HEK293T (cell line): ENCODE measurements around the gene PIK3R5.

ENCODE experiments used
- BHLHE40 ChIP-seq: fragments of 450-650 bp; IDR thresholded peaks from 2 replicates; pipeline ENCODE4 v1.6.1; 2016; ENCODE audit warnings: mild to moderate bottlenecking, moderate library complexity, borderline replicate concordance
- FOXK2 ChIP-seq: fragments of 450-650 bp; IDR thresholded peaks from 2 replicates; pipeline ENCODE4 v1.6.1; 2016; ENCODE audit warnings: mild to moderate bottlenecking
- FOXM1 ChIP-seq: fragments of 450-650 bp; IDR thresholded peaks from 2 replicates; pipeline ENCODE4 v1.6.1; 2017; ENCODE audit warnings: mild to moderate bottlenecking, borderline replicate concordance
- HDGF ChIP-seq: fragments of 450-650 bp; IDR thresholded peaks from 2 replicates; pipeline ENCODE4 v1.6.1; 2017; ENCODE audit warnings: antibody characterized with exemption, borderline replicate concordance
- LEF1 ChIP-seq: fragments of 450-650 bp; IDR thresholded peaks from 2 replicates; pipeline ENCODE4 v1.6.1; 2017; ENCODE audit warnings: mild to moderate bottlenecking, borderline replicate concordance
- SUZ12 ChIP-seq: fragments of 450-650 bp; IDR thresholded peaks from 2 replicates; pipeline ENCODE4 v1.6.1; 2016; ENCODE audit warnings: mild to moderate bottlenecking

DNA sequence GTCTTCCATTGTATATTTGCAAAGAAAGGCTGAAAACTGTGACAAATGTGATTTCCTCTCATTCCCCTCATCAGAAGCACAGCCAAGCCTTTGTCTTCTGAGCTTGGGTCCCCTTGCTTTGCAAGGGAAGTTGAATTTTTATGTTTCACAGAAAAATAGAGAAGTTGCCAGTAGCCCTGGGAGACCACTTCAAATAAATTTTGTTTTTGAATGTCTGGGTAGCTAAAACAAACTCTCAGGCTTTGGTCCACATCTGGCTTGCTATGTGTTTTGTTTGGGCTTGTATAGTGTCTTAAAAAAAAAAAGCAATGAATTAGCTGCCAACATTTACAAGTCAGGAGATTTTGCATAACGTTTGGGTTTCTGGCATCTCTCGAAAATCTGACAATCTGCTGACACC lies 122.2 kb downstream of the PIK3R5 start:
- TF ChIP-seq FOXM1 (no peak), LEF1 (no peak), BHLHE40 (no peak), FOXK2 (no peak), HDGF (no peak), SUZ12 (no peak)
